K562 (cell line): ENCODE measurements around the gene SSH3. TPM values are rescaled to one million over a fixed set of nuclear protein-coding genes. Genes with fewer than 3 reads are reported as not detected.

Experiments used
- ESRRA ChIP-seq: fragments of 450-650 bp; IDR thresholded peaks from 2 replicates; pipeline ENCODE4 v1.6.1; 2014; ENCODE audit warnings: low read depth, mild to moderate bottlenecking, moderate library complexity, borderline replicate concordance
- ETV1 ChIP-seq: fragments of 450-650 bp; conservative IDR thresholded peaks from 2 replicates; pipeline ENCODE4 v1.6.1; 2016; ENCODE audit warnings: missing genetic modification characterization, control low read depth, low read depth, missing compliant biosample characterization
- JUN ChIP-seq, 2 experiments: sonication (generic) in 1 of 2; formaldehyde crosslinking in 1 of 2; IDR thresholded peaks; 2 replicates each; pipeline versions ENCODE4 v1.6.1 to v1.8.0; 2012 to 2022; ENCODE audit warnings: borderline replicate concordance in 2 of 2, mild to moderate bottlenecking in 2 of 2, improper control_type of control experiment in 1 of 2, low read depth in 1 of 2, low read length in 1 of 2, missing genetic modification reagents in 1 of 2
- NCOA2 ChIP-seq, 2 experiments: fragments of 450-650 bp; IDR thresholded peaks; 2 replicates each; pipeline ENCODE4 v1.6.1; 2018; ENCODE audit warnings: mild to moderate bottlenecking in 2 of 2, moderate library complexity in 1 of 2; ENCODE audit not compliant: partially characterized antibody in 2 of 2
- PKNOX1 ChIP-seq: fragments of 450-650 bp; IDR thresholded peaks from 2 replicates; pipeline ENCODE4 v1.6.1; 2016
- POLR2G ChIP-seq: fragments of 200-400 bp; formaldehyde crosslinking; IDR thresholded peaks from 2 replicates; pipeline ENCODE4 v1.6.1; 2017; ENCODE audit warnings: low read depth, mild to moderate bottlenecking, antibody characterized with exemption, low read length, moderate library complexity
- RBFOX2 ChIP-seq: fragments of 200-400 bp; formaldehyde crosslinking; IDR thresholded peaks from 2 replicates; pipeline ENCODE4 v1.6.1; 2017; ENCODE audit warnings: low read depth, mild to moderate bottlenecking, low read length, moderate library complexity
- SUPT5H ChIP-seq: fragments of 450-650 bp; IDR thresholded peaks from 2 replicates; pipeline ENCODE4 v1.6.1; 2016
- YBX1 ChIP-seq: fragments of 450-650 bp; IDR thresholded peaks from 2 replicates; pipeline ENCODE4 v1.7.1; 2016; ENCODE audit warnings: mild to moderate bottlenecking
- YY1 ChIP-seq, 3 experiments: IDR thresholded peaks; 2 replicates each; pipeline ENCODE4 v1.6.1; 2011; ENCODE audit warnings: low read length in 2 of 3, mild to moderate bottlenecking in 2 of 3, moderate library complexity in 2 of 3, borderline replicate concordance in 1 of 3, control low read depth in 1 of 3, low read depth in 1 of 3; ENCODE audit not compliant: insufficient read depth in 3 of 3, insufficient replicate concordance in 2 of 3, control insufficient read depth in 1 of 3, insufficient read length in 1 of 3; ENCODE audit errors: extremely low read depth in 1 of 3
- ZHX1 ChIP-seq: fragments of 150-350 bp; conservative IDR thresholded peaks from 2 replicates; pipeline ENCODE4 v1.6.1; 2014; ENCODE audit warnings: low read length
- ZNF318 ChIP-seq, 2 experiments: fragments of 450-650 bp; IDR thresholded peaks; 2 replicates each; pipeline ENCODE4 v1.6.1; 2016; ENCODE audit warnings: mild to moderate bottlenecking in 2 of 2, borderline replicate concordance in 1 of 2, low read depth in 1 of 2, moderate library complexity in 1 of 2
- polyA plus RNA-seq, 8 experiments: library from polyadenylated mRNA; depleted of rRNA in 4 of 8; stranded (reverse) in 5 of 8; unstranded in 3 of 8; fragments of >200 nt; fragmentation: Nextera tagmentation in 2 of 8; fragmentation: Illumina TruSeq in 1 of 8; extraction: Ambion mirVana in 2 of 8; extraction: Trizol in 1 of 8; gene quantifications; 2 replicates each; pipeline versions ENCODE4 v1.2.1 to v1.2.3, GENCODE V29; 2011 to 2014; ENCODE audit warnings: inconsistent platforms in 1 of 8, missing spikeins in 1 of 8
- total RNA-seq, 7 experiments: library from RNA; depleted of rRNA in 6 of 7; stranded (reverse); fragments of >200 nt in 6 of 7; fragmentation: Illumina TruSeq in 2 of 7; extraction: Trizol in 2 of 7; gene quantifications; 2 replicates each; pipeline versions ENCODE4 v1.2.1 to v1.2.3, GENCODE V29; 2011 to 2021; ENCODE audit warnings: low replicate concordance in 1 of 7

The SSH3 gene
- total and polyA plus RNA-seq, 9 of the 15 experiments (the other 6 are each of a cell fraction or from before 2014, with no cell fraction given): 0.07 to 1.0 (median 0.24) TPM; not detected in 3

GRCh38 chr11:67255864-67256263 lies 47.5 kb upstream of the SSH3 start (continued):
- TF ChIP-seq ZNF318 (IDR thresholded peaks at IDR 0.05; ENCODE audit: borderline replicate concordance in 1 of 2, low read depth in 1 of 2) (no peak), NCOA2 (IDR thresholded peaks at IDR 0.05; ENCODE audit: partially characterized antibody in 2 of 2) (no peak), PKNOX1 (no peak), YY1 (IDR thresholded peaks at IDR 0.05; ENCODE audit: borderline replicate concordance in 1 of 3, control insufficient read depth in 1 of 3, extremely low read depth in 1 of 3, insufficient read depth in 3 of 3, insufficient read length in 1 of 3, insufficient replicate concordance in 2 of 3, low read depth in 1 of 3, low read length in 2 of 3) (no peak), YBX1 (no peak), ESRRA (no peak), ZHX1 (no peak), SUPT5H (peak; percentile 11; the same call in 1 of the 2 replicates), JUN (IDR thresholded peaks at IDR 0.05; ENCODE audit: borderline replicate concordance, low read depth, low read length) (no peak), JUN (CRISPR knock-in tag; IDR thresholded peaks at IDR 0.05; ENCODE audit: borderline replicate concordance) (no peak), ETV1 (tag) (no peak), RBFOX2 (0 out of 2 replicates have a peak, but pooled peaks have one; percentile 31), POLR2G (peak; percentile 42; the same call in 1 of the 2 replicates)
